Ammon's horn (tissue), 1 donor: ENCODE measurements around the gene SLC38A8.

ENCODE experiments used
- DNase-seq: peaks from one replicate; pipeline ENCODE4 v3.0.0-alpha.2; 2016; ENCODE audit warnings: low spot score

Gene SLC38A8

GRCh38 chr16:84042308-84042878, at the start of gene SLC38A8:
Gene SLC38A8 (minus strand): TSS chr16:84042795. CDS start chr16:84042157, 638 bp downstream.
- no peak for DNase-seq

GRCh38 chr16:84091460-84091859, 48.9 kb upstream of the SLC38A8 start:
- DNase-seq = peak; percentile 74

GRCh38 chr16:84090211-84090610, 47.6 kb upstream of the SLC38A8 start:
- peak; percentile 63 for DNase-seq

- no peak for DNase-seq
These were observed 46.2 kb upstream of the SLC38A8 start for GRCh38 chr16:84088695-84089395.

- no peak for DNase-seq
These were observed 45.0 kb upstream of the SLC38A8 start for GRCh38 chr16:84087466-84088151.

GRCh38 chr16:84087001-84087400, 44.4 kb upstream of the SLC38A8 start:
- DNase-seq = no peak

- DNase-seq = no peak
These were observed 43.7 kb upstream of the SLC38A8 start for GRCh38 chr16:84086341-84086740.

GRCh38 chr16:84085773-84086172, 43.2 kb upstream of the SLC38A8 start:
- DNase-seq = no peak

- no peak for DNase-seq
These were observed 42.7 kb upstream of the SLC38A8 start for GRCh38 chr16:84085271-84085667.

GRCh38 chr16:84084570-84085270, 42.1 kb upstream of the SLC38A8 start:
- peak; percentile 70 for DNase-seq

- peak; percentile 64 for DNase-seq
These were observed 40.4 kb upstream of the SLC38A8 start for GRCh38 chr16:84082835-84083569.

GRCh38 chr16:84082110-84082509, 39.5 kb upstream of the SLC38A8 start:
- DNase-seq = no peak

- DNase-seq = no peak
These were observed 38.9 kb upstream of the SLC38A8 start for GRCh38 chr16:84081446-84081989.

- DNase-seq = no peak
These were observed 38.2 kb upstream of the SLC38A8 start for GRCh38 chr16:84080813-84081212.

- no peak for DNase-seq
These were observed 37.8 kb upstream of the SLC38A8 start for GRCh38 chr16:84080378-84080777.

- no peak for DNase-seq
These were observed 37.1 kb upstream of the SLC38A8 start for GRCh38 chr16:84079664-84080063.

- DNase-seq = no peak
These were observed 32.8 kb upstream of the SLC38A8 start for GRCh38 chr16:84075376-84075775.

GRCh38 chr16:84074721-84075120, 32.1 kb upstream of the SLC38A8 start:
- no peak for DNase-seq

- DNase-seq = no peak
These were observed 29.4 kb upstream of the SLC38A8 start for GRCh38 chr16:84072014-84072413.

- DNase-seq = no peak
These were observed 28.5 kb upstream of the SLC38A8 start for GRCh38 chr16:84071121-84071520.

- DNase-seq = peak; percentile 51
These were observed 26.9 kb upstream of the SLC38A8 start for GRCh38 chr16:84069540-84069939.
